HEK293 (cell line): ENCODE results near the gene KREMEN2.

Experiments used
- CTCF ChIA-PET: fragments of 350-600 bp; formaldehyde crosslinking; extraction: SDS; loops from one replicate; lab custom pipeline; 2021; ENCODE audit warnings: antibody characterized with exemption; lab: Yijun Ruan, JAX
- POLR2A ChIA-PET: fragments of 300-600 bp; formaldehyde crosslinking; extraction: SDS; loops from one replicate; lab custom pipeline; 2020; ENCODE audit warnings: antibody characterized with exemption, inconsistent platforms; lab: Yijun Ruan, JAX
- H3K27ac ChIP-seq: fragments of 200-500 bp; sonication (Bioruptor generic); 2 replicates; pipeline ENCODE4 v1.5.1; 2014; ENCODE audit warnings: low read depth, low read length, control low read depth, inconsistent platforms; ENCODE audit errors: extremely low read depth
- H3K36me3 ChIP-seq, 2 experiments: fragments of 200-500 bp in 1 of 2; sonication (Bioruptor generic) in 1 of 2; 1 replicate in 1 of 2; 2 replicates in 1 of 2; pipeline ENCODE4 v1.5.1; 2014 to 2017; ENCODE audit warnings: inconsistent platforms in 2 of 2, low read length in 2 of 2; ENCODE audit not compliant: control insufficient read depth in 2 of 2, insufficient read depth in 1 of 2
- H3K4me1 ChIP-seq: fragments of 200-500 bp; sonication (Bioruptor generic); 2 replicates; pipeline ENCODE4 v1.5.1; 2014; ENCODE audit warnings: mild to moderate bottlenecking, low read length, inconsistent platforms; ENCODE audit not compliant: control insufficient read depth, insufficient read depth
- H3K4me3 ChIP-seq: 2 replicates; pipeline ENCODE4 v1.5.1; 2011; ENCODE audit warnings: low read depth, mild to moderate bottlenecking, control low read depth, low read length, moderate library complexity
- H3K9me3 ChIP-seq: fragments of 200-500 bp; sonication (Bioruptor generic); 2 replicates; pipeline ENCODE4 v1.5.1; 2014; ENCODE audit warnings: low read depth, low read length, inconsistent platforms; ENCODE audit not compliant: control insufficient read depth, insufficient read depth
- FEZF1 ChIP-seq: fragments of 450-650 bp; formaldehyde crosslinking; IDR thresholded peaks from 2 replicates; pipeline ENCODE4 v1.5.1; 2016; ENCODE audit warnings: missing biosample characterization, missing genetic modification characterization
- HIC1 ChIP-seq: fragments of 450-650 bp; formaldehyde crosslinking; IDR thresholded peaks from 2 replicates; pipeline ENCODE4 v1.5.1; 2016; ENCODE audit warnings: missing biosample characterization, missing genetic modification characterization
- HOXA7 ChIP-seq: sonication (generic); formaldehyde crosslinking; IDR thresholded peaks from 2 replicates; pipeline ENCODE4 v1.8.1; 2022; ENCODE audit warnings: missing genetic modification reagents, borderline replicate concordance
- KLF8 ChIP-seq: fragments of 450-650 bp; formaldehyde crosslinking; IDR thresholded peaks from 2 replicates; pipeline ENCODE4 v1.5.1; 2016; ENCODE audit warnings: missing biosample characterization, missing genetic modification characterization
- PATZ1 ChIP-seq: fragments of 450-650 bp; formaldehyde crosslinking; IDR thresholded peaks from 2 replicates; pipeline ENCODE4 v1.5.1; 2016; ENCODE audit warnings: missing biosample characterization, missing genetic modification characterization
- PRDM2 ChIP-seq: fragments of 450-650 bp; formaldehyde crosslinking; IDR thresholded peaks from 2 replicates; pipeline ENCODE4 v1.5.1; 2016; ENCODE audit warnings: missing biosample characterization, missing genetic modification characterization, borderline replicate concordance
- REST ChIP-seq: fragments of 450-650 bp; formaldehyde crosslinking; IDR thresholded peaks from 2 replicates; pipeline ENCODE4 v1.5.1; 2016; ENCODE audit warnings: missing biosample characterization, missing genetic modification characterization
- SP2 ChIP-seq: fragments of 450-650 bp; formaldehyde crosslinking; IDR thresholded peaks from 2 replicates; pipeline ENCODE4 v1.5.1; 2016; ENCODE audit warnings: missing biosample characterization, missing genetic modification characterization
- ZFP41 ChIP-seq: fragments of 450-650 bp; formaldehyde crosslinking; IDR thresholded peaks from 2 replicates; pipeline ENCODE4 v1.5.1; 2016; ENCODE audit warnings: missing biosample characterization, missing genetic modification characterization, borderline replicate concordance
- ZNF211 ChIP-seq: fragments of 450-650 bp; formaldehyde crosslinking; IDR thresholded peaks from 2 replicates; pipeline ENCODE4 v1.5.1; 2016; ENCODE audit warnings: low read depth, missing biosample characterization, missing genetic modification characterization
- ZNF354C ChIP-seq: fragments of 450-650 bp; formaldehyde crosslinking; IDR thresholded peaks from 2 replicates; pipeline ENCODE4 v1.5.1; 2016; ENCODE audit warnings: missing biosample characterization, missing genetic modification characterization, low read depth, borderline replicate concordance
- ZNF404 ChIP-seq: fragments of 450-650 bp; formaldehyde crosslinking; IDR thresholded peaks from 2 replicates; pipeline ENCODE4 v1.5.1; 2017; ENCODE audit warnings: missing biosample characterization, missing genetic modification characterization
- ZNF548 ChIP-seq: fragments of 450-650 bp; formaldehyde crosslinking; IDR thresholded peaks from 2 replicates; pipeline ENCODE4 v1.5.1; 2016; ENCODE audit warnings: missing biosample characterization, missing genetic modification characterization
- ZNF555 ChIP-seq: fragments of 450-650 bp; formaldehyde crosslinking; conservative IDR thresholded peaks from 2 replicates; pipeline ENCODE4 v1.5.1; 2017; ENCODE audit warnings: missing biosample characterization, mild to moderate bottlenecking, missing genetic modification characterization, inconsistent platforms
- ZNF624 ChIP-seq: fragments of 450-650 bp; formaldehyde crosslinking; IDR thresholded peaks from 2 replicates; pipeline ENCODE4 v1.5.1; 2017; ENCODE audit warnings: missing biosample characterization, missing genetic modification characterization
- ZNF837 ChIP-seq: fragments of 450-650 bp; formaldehyde crosslinking; IDR thresholded peaks from 2 replicates; pipeline ENCODE4 v1.5.1; 2016; ENCODE audit warnings: missing biosample characterization, missing genetic modification characterization
- ZSCAN16 ChIP-seq: fragments of 450-650 bp; formaldehyde crosslinking; IDR thresholded peaks from 2 replicates; pipeline ENCODE4 v1.5.1; 2016; ENCODE audit warnings: missing biosample characterization, missing genetic modification characterization
- ZSCAN23 ChIP-seq: fragments of 450-650 bp; formaldehyde crosslinking; IDR thresholded peaks from 2 replicates; pipeline ENCODE4 v1.5.1; 2016; ENCODE audit warnings: missing biosample characterization, missing genetic modification characterization
- TF ChIP-seq, protein P1 (sequence below): fragments of 450-650 bp; formaldehyde crosslinking; optimal IDR thresholded peaks from 2 replicates; pipeline ENCODE3; 2016; ENCODE audit warnings: missing biosample characterization, mild to moderate bottlenecking, missing genetic modification characterization
- TF ChIP-seq, protein P2 (sequence below): fragments of 450-650 bp; formaldehyde crosslinking; IDR thresholded peaks from 2 replicates; pipeline ENCODE4 v1.5.1; 2016; ENCODE audit warnings: missing biosample characterization, missing genetic modification characterization, low read depth

Gene KREMEN2

DNA sequence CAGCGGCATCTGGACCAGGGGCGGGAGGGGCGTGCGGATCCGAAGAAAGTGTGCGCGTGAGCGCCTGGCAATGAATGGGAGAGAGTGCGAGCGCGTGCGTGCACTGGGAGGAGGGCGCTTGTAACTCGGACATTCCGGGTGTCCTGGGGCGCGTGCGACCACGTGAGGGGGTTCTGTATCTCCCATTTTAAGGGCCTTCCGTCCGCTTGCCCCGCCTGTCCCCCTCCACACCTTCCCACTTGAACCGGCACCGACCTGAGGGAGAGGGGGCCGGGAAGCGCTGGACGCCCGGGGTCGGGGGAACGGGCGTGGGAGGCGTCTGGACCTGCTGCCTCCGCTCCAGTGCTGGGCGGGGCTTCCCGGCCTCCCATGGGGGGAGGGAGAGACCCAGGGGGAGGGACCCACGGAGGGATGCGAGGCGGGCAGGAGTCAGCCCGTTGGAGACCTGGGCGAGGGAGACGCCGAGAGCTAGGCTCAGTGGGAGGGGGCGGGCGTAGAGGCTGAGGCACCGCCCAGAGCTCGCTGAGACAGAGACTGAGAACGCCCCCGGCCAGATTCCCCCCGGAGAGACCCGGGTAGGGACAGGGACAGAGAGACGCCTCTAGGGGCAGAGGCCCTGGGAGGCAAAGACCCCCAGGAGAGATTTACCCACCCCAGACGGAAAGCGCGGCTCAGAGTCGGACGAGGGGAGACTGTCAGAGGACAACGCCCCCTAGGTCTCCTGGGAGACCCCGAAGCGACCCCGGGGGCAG lies at the start of gene KREMEN2:
TSS of gene KREMEN2 (plus strand) at position 553 of the 752 bp plus-strand sequence. CDS start 246 bp downstream, outside the sequence.
- peak within 1 kb of the TSS; percentile 37 for H3K4me3 ChIP-seq
- ChIA-PET POLR2A (interaction anchor here (0.7 to 2.7 kb wide), 7 partner anchors 17 to 185 kb away, joined by 3 to 25 read pairs (median 4); partner anchors contain the start of genes FLYWCH1, FLYWCH2, PKMYT1 and TNFRSF12A), CTCF (interaction anchor here (0.5 to 2.0 kb wide), 2 partner anchors 15 to 96 kb away, joined by 4 to 9 read pairs; no protein-coding TSS in a partner anchor)
- peaks cover 6% of the 10 kb centered on the region for H3K4me1 ChIP-seq
- no peaks in the 10 kb centered on the region for H3K9me3 ChIP-seq
- H3K27ac ChIP-seq, result peak within 1 kb of the TSS; percentile 12; the same call in 1 of the 2 replicates
- no peaks in the 10 kb centered on the region for H3K36me3 ChIP-seq
- TF ChIP-seq PRDM2 (tag by site-specific recombination) (no peak), HOXA7 (CRISPR knock-in tag) (no peak), SP2 (tag by site-specific recombination) (peak; percentile 93), ZNF354C (tag by site-specific recombination) (no peak), ZFP41 (tag by site-specific recombination) (no peak), ZNF404 (tag by site-specific recombination) (no peak), KLF8 (tag by site-specific recombination) (peak; percentile 64), PATZ1 (tag by site-specific recombination) (peak; percentile 93), ZNF837 (tag by site-specific recombination) (no peak), ZNF624 (no peak), REST (tag by site-specific recombination) (peak; percentile 17; the same call in 1 of the 2 replicates), ZNF211 (tag by site-specific recombination) (no peak), HIC1 (tag by site-specific recombination) (peak; percentile 51; the same call in 1 of the 2 replicates), ZNF548 (tag by site-specific recombination) (no peak), ZNF555 (no peak), ZSCAN16 (tag by site-specific recombination) (no peak), ZSCAN23 (tag by site-specific recombination) (no peak), FEZF1 (tag by site-specific recombination) (no peak)
- TF ChIP-seq, protein P1, sequence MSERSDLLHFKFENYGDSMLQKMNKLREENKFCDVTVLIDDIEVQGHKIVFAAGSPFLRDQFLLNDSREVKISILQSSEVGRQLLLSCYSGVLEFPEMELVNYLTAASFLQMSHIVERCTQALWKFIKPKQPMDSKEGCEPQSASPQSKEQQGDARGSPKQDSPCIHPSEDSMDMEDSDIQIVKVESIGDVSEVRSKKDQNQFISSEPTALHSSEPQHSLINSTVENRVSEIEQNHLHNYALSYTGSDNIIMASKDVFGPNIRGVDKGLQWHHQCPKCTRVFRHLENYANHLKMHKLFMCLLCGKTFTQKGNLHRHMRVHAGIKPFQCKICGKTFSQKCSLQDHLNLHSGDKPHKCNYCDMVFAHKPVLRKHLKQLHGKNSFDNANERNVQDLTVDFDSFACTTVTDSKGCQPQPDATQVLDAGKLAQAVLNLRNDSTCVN (tag by site-specific recombination), result peak; percentile 95
- TF ChIP-seq, protein P2, sequence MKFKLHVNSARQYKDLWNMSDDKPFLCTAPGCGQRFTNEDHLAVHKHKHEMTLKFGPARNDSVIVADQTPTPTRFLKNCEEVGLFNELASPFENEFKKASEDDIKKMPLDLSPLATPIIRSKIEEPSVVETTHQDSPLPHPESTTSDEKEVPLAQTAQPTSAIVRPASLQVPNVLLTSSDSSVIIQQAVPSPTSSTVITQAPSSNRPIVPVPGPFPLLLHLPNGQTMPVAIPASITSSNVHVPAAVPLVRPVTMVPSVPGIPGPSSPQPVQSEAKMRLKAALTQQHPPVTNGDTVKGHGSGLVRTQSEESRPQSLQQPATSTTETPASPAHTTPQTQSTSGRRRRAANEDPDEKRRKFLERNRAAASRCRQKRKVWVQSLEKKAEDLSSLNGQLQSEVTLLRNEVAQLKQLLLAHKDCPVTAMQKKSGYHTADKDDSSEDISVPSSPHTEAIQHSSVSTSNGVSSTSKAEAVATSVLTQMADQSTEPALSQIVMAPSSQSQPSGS, result no peak
